GM12872 (cell line): ENCODE data around the gene TRHDE.

ENCODE experiments used
- TF ChIP-seq, protein P1 (sequence below): IDR thresholded peaks from 3 replicates; pipeline ENCODE4 v1.5.1; 2011; ENCODE audit warnings: low read depth, mild to moderate bottlenecking, low read length, moderate library complexity; ENCODE audit not compliant: insufficient read depth

TRHDE gene

DNA sequence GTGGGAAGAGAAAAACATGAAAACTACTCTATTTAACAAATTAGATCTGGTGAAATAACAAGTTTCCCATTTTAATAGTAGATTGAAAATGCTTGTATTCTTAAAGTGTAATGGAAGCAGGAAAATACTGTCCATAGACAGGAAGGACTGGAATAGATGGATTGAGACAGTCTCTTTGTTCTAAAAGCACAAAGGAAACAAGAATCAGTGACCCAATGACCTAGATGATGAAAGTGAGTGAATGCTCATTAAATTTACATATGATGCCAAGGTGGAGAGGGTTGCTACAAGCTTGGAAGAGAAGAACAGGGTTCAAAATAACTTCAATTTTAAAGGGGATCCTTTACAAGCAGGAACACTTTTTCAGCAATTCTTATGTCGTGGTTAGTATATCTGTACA is 233.1 kb downstream of the TRHDE start:
- TF ChIP-seq, protein P1, sequence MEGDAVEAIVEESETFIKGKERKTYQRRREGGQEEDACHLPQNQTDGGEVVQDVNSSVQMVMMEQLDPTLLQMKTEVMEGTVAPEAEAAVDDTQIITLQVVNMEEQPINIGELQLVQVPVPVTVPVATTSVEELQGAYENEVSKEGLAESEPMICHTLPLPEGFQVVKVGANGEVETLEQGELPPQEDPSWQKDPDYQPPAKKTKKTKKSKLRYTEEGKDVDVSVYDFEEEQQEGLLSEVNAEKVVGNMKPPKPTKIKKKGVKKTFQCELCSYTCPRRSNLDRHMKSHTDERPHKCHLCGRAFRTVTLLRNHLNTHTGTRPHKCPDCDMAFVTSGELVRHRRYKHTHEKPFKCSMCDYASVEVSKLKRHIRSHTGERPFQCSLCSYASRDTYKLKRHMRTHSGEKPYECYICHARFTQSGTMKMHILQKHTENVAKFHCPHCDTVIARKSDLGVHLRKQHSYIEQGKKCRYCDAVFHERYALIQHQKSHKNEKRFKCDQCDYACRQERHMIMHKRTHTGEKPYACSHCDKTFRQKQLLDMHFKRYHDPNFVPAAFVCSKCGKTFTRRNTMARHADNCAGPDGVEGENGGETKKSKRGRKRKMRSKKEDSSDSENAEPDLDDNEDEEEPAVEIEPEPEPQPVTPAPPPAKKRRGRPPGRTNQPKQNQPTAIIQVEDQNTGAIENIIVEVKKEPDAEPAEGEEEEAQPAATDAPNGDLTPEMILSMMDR = no peak

DNA sequence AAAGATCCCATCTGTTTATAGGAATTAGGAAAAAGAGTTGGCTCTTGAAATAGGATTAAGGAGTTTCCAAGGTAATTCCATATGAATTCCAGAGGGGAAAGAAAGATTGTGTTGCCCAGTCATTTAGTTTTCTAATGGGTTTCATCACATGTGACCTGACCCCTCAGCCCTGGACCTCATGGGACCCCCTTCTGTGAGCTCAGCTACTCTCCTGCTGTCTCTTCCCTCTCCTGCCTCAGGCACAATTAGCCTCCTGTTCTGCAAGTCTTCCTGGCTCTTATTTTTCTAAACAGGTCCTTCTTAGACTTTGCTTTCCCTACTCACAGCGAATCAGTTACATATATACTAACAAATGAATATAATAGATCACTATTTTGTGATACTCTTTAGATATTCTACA is 237.7 kb downstream of the TRHDE start:
- TF ChIP-seq, protein P1 = no peak

DNA sequence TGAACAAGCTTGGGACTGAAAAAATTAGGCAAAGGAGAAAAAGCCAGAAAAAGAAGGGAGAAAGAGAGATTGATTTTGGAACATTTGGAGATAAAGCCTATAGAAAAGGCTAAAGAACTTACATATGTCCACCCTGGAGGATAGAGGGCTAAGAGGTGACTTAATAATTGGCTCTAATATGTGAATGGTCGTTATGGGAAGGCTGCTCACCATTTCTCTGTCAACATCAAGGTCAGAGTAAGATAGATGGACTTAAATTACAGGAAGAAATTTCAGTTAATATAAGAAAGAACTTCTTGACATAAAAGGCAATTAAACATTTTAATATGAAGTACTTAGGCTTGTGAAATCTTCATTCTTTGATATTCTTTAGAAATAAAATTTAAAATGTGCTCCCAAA is 238.6 kb downstream of the TRHDE start:
- TF ChIP-seq, protein P1 = no peak

DNA sequence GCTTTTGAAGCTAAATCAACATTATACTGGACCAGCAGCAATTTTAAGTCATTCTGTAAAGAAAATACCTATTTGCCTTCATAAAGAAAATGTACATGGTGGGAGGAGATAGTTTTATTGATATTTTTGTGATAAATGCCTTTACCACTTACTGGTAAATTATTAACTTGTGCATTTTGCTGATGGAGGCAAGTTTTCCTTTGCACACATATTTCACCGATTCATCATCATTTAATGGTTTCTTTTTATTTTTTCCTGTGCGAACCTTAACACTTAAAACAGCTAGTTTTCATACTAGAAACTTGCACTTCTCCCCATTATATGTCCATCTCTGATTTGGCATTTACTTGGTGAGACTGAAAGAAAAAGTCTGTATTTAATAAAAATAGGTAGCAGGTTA is 239.3 kb downstream of the TRHDE start:
- TF ChIP-seq, protein P1 = no peak

DNA sequence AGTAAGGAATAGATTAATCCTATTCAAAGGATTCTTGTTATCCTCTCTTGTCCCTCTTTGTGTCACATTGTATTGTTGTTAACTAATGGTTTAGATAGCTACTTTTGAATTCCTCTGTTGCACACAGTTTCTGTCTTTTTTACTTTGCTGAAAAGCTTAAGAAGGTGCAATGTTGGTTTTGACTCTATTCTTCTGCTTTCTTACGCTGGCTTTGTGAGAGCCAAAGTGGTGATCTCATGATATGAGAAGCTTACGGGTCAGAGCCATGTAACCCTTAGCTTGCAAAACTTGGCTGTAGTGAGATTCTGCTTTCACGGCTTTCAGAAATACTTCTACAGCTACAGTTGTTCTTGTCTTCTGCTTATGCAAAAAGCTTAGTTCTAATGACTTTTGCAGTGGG is 239.7 kb downstream of the TRHDE start:
- TF ChIP-seq, protein P1 = no peak

DNA sequence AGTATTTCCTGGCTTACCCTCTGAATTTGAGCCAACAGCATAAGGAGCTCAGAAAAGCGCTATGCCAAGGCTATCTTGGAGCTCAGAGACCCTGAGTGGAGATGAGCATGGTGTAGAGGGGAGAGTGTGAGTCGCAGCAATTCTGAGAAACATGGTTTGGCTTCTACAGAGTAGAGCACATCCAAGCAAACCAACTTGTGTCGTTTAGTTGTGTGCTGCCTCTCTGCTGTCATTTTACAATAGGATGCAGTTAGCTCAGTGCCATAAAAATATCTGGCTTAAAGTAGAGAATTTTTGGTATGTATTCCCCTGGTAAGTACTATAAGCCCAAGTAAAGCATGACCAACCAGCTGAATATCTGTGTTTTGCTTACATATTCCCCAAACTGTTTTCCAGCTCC is 249.2 kb downstream of the TRHDE start:
- TF ChIP-seq, protein P1 = no peak

DNA sequence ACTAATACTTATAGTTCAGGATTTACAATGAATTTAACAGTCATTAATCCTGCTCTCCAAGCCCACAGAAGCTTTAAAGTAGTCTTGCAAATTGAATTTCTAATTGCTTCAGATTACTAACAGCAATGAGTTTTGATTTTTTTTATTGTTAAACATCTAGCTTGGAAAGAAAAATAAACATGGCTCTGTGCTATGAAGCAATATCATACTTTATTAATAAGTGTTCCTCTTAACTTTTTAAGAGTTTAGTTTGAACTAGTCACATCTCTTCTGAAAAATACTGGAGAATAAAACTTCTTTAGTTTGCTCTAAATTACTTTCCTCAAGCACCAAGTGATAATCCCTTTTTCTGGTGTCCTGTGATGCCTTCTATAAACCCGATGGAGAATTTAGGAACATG is 250.2 kb downstream of the TRHDE start:
- TF ChIP-seq, protein P1 = no peak

DNA sequence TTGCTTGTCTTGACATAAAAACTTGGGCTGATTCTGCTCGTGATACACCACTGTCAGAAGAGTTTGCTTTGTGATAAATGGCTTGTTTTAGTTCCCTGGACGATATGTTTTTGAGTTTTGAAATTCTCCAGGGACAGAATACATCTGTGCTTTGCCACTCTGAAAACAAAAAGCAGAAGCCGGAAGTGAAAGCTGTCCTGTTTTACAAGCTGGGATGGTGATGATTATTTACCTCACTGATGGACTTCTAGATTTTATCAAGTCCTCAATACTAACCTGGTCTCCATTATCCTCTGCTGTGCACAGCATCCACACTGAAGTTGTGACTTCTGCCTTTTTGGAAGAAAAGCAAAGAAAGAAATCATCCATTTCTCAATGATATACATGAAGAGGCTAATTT is 251.6 kb downstream of the TRHDE start:
- TF ChIP-seq, protein P1 = no peak
